Fibroblast of pulmonary artery (primary cell): ENCODE data around the gene ZNF469.

Experiments used
- DNase-seq: peaks from one replicate; pipeline ENCODE4 v3.0.0-alpha.2; 2010; ENCODE audit warnings: low read depth
- H3K4me3 ChIP-seq: replicated peaks from 2 replicates; pipeline ENCODE4 v1.5.1; 2011; ENCODE audit warnings: low read depth, mild to moderate bottlenecking, control low read depth, low read length, moderate library complexity
- TF ChIP-seq, protein P1 (sequence below): IDR thresholded peaks from 2 replicates; pipeline ENCODE4 v1.5.1; 2011; ENCODE audit warnings: mild to moderate bottlenecking, control low read depth, low read length, inconsistent platforms; ENCODE audit errors: missing control alignments

ZNF469 gene

DNA sequence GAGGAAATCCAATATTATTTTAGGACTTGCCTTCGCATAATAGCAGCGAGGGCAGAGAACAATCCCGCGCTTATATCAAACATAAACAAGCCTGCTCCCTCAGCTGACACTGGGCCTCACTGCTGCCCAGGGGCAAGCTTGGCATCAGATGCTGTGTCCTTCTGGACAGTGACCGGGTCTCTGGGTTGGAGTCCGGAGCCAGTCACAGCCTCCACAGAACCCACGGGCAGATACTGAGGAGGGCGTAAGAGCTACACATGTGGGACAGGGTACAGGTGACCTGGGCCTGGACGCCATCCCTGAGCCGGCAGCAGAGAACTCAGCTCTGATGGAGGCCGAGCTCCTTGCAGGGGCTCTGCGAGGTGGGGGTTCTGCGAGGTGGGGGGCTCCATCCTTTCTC is 14.7 kb upstream of the ZNF469 start:
- TF ChIP-seq, protein P1, sequence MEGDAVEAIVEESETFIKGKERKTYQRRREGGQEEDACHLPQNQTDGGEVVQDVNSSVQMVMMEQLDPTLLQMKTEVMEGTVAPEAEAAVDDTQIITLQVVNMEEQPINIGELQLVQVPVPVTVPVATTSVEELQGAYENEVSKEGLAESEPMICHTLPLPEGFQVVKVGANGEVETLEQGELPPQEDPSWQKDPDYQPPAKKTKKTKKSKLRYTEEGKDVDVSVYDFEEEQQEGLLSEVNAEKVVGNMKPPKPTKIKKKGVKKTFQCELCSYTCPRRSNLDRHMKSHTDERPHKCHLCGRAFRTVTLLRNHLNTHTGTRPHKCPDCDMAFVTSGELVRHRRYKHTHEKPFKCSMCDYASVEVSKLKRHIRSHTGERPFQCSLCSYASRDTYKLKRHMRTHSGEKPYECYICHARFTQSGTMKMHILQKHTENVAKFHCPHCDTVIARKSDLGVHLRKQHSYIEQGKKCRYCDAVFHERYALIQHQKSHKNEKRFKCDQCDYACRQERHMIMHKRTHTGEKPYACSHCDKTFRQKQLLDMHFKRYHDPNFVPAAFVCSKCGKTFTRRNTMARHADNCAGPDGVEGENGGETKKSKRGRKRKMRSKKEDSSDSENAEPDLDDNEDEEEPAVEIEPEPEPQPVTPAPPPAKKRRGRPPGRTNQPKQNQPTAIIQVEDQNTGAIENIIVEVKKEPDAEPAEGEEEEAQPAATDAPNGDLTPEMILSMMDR = no peak

DNA sequence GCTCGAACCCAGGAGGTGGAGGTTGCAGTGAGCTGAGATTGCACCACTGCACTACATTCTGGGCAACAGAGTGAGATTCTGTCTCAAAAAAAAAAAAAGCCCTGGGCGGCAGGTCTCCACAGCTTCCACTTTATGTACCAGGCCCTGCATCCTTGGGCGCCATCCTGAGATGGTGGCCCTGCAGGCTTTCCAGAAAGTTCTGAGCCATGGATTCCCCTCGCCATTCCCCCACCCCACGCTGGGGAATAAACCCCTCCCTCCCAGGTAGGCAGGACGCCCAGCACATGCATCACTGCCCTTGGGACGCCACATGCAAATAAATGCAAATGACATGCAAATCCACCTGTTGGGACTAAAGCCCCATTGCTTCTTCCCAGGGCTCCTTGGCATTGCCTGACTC is 13.8 kb upstream of the ZNF469 start:
- TF ChIP-seq, protein P1 = no peak
- no peak for DNase-seq
- no peak overlapping the region for H3K4me3 ChIP-seq

More for the DNA sequence above, 14.7 kb upstream of the ZNF469 start:
- no peak overlapping the region for H3K4me3 ChIP-seq
- no peak for DNase-seq

DNA sequence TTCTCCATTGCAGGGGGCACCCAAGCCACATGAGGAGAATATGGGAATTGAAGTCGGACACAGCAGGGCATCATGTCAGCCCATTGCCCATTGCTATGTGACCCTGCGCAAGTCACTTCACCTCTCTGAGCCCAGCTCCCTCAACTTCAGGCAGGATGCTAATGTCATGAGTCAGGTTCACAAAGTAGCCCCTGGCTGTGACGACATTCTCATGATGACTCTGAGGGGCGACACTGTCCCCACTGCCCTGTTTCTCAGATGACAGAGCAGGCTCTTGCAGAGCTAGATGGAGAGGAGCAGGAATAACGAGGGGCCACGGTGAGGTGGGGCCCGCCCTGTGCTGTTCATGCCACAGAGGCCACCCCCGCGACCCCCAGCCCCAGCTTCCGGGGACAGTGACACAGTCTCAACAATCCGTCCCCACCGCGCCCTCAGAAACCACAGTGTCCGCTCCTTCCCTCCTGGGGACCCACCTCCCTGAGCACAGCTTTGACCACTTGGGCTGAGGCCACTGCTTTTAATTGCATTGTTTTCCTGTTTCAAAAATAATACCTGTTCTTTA is 13.2 kb upstream of the ZNF469 start:
- H3K4me3 ChIP-seq = no peak overlapping the region
- DNase-seq = no peak
- TF ChIP-seq, protein P1 = no peak

DNA sequence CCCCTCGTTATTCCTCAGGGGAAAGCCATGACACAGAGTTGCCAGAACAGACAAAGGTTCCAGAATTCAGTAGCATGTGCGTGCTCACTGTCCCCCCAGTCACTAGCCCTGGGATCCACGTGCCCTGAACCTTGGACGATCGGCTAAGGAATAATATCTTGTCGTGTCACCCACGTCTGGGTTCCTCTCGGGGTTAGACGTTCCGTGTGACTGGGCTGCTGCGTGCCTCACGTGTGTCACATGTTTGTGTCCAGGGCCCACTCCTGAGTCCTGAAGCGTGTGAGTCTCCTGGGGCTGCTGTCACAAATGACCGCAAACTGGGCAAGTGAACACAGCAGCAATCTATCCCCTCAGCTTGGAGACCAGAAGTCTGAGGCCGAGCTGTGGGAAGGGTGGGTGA is 12.4 kb upstream of the ZNF469 start:
- no peak for DNase-seq
- no peak overlapping the region for H3K4me3 ChIP-seq
- TF ChIP-seq, protein P1 = no peak

DNA sequence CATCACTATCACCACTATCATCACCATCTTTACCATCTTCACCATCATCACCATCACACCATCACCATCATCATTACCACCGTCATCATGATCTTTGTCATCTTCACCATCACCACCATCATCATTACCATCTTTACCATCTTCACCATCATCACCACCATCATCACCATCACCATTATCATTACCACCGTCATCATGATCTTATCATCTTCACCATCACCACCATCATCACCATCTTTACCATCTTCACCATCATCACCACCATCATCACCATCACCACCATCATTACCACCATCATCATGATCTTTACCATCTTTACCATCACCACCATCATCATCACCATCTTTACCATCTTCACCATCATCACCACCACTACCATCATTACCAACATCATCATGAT is 10.2 kb upstream of the ZNF469 start:
- no peak for DNase-seq
- no peak overlapping the region for H3K4me3 ChIP-seq
- TF ChIP-seq, protein P1 = no peak

DNA sequence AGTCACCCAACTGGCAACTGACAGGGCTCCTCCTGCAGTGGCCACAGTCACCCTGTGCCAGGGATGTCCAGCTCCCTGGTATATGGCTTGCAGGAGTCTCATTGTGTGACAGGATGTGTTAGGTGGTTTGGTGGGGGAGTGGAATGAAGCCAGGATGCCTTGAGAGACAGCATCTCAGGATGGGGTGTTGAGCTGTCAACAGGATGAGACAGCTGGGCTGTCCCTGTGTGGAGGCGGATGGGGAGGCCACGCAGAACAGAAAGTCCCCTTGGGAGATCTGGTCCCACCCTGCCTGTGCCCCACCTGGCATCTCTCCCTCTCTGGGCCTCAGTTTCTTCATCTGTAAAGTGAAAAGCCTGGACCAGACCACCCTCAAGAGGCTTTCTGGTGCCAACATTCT is 9.5 kb upstream of the ZNF469 start:
- no peak for DNase-seq
- TF ChIP-seq, protein P1 = no peak
- no peak overlapping the region for H3K4me3 ChIP-seq

DNA sequence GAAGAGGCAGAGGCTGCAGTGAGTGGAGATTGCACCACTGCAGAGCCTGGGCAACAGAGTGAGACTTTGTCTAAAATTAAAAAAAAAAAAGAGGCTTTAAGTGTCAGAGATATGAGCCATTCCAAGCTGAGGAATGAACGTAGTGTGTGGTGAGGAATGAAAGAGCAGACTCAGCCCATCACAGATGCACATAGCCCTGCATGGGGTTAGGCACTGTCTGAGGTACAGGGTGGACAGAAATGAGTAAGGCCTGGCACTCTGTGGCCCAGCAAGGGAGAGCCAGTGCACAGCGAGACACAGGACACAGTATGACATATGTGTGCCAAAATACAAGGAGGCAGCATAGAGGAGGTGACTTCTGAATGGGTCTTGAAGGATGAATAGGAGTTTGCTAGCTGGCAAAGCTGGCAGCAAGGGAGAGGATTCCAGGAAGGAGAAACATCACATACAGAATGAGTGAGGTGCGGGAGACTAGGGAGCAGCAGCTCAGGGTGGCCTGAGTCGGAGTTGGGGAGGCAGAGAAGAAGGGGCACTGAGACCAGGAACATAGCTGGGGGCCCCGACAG is 8.7 kb upstream of the ZNF469 start:
- TF ChIP-seq, protein P1 = no peak
- H3K4me3 ChIP-seq = no peak overlapping the region
- no peak for DNase-seq
